Measurements from ENCODE around the gene CAPN7. TPM values are rescaled to one million over a fixed set of nuclear protein-coding genes. Genes with fewer than 3 reads are reported as not detected.
A peak's percentile ranks its signal among the peaks of the same experiment; 100 is the strongest.

The CAPN7 gene
- total RNA-seq, 1 experiment from 2014 or later, result 12.0 TPM

- in situ Hi-C loops (cut with HindIII; ENCODE audit: low pct_unique_long_range_greater_than_20kb, low sequenced_read_pairs), result no loop called here
- DNase-seq (ENCODE audit: low read depth), result no peak
Observed at GRCh38 chr3:15266510-15267376, 60.7 kb downstream of the CAPN7 start.

- in situ Hi-C loops (cut with HindIII; ENCODE audit: low pct_unique_long_range_greater_than_20kb, low sequenced_read_pairs), result no loop called here
- DNase-seq (ENCODE audit: low read depth), result no peak
Observed at GRCh38 chr3:15267502-15267901, 61.5 kb downstream of the CAPN7 start.

- peak; percentile 63 for DNase-seq (ENCODE audit: low read depth)
- in situ Hi-C loops (cut with HindIII; ENCODE audit: low pct_unique_long_range_greater_than_20kb, low sequenced_read_pairs), result no loop called here
Observed at GRCh38 chr3:15268033-15268631, 62.1 kb downstream of the CAPN7 start.

- in situ Hi-C loops (cut with HindIII; ENCODE audit: low pct_unique_long_range_greater_than_20kb, low sequenced_read_pairs), result no loop called here
- peak; percentile 92 for DNase-seq (ENCODE audit: low read depth)
Observed at GRCh38 chr3:15269091-15269989, 63.3 kb downstream of the CAPN7 start.

GRCh38 chr3:15271030-15271429 is 65.0 kb downstream of the CAPN7 start:
- DNase-seq (ENCODE audit: low read depth), result no peak
- in situ Hi-C loops (cut with HindIII; ENCODE audit: low pct_unique_long_range_greater_than_20kb, low sequenced_read_pairs), result no loop called here

- in situ Hi-C loops (cut with HindIII; ENCODE audit: low pct_unique_long_range_greater_than_20kb, low sequenced_read_pairs), result no loop called here
Observed at GRCh38 chr3:15271785-15272381, 65.8 kb downstream of the CAPN7 start.

GRCh38 chr3:15272426-15273196 is 66.6 kb downstream of the CAPN7 start:
- DNase-seq (ENCODE audit: low read depth), result no peak
- in situ Hi-C loops (cut with HindIII; ENCODE audit: low pct_unique_long_range_greater_than_20kb, low sequenced_read_pairs), result no loop called here

More at GRCh38 chr3:15271785-15272381, 65.8 kb downstream of the CAPN7 start:
- no peak for DNase-seq (ENCODE audit: low read depth)

- in situ Hi-C loops (cut with HindIII; ENCODE audit: low pct_unique_long_range_greater_than_20kb, low sequenced_read_pairs), result no loop called here
- no peak for DNase-seq (ENCODE audit: low read depth)
Observed at GRCh38 chr3:15273227-15273626, 67.2 kb downstream of the CAPN7 start.

- DNase-seq (ENCODE audit: low read depth), result no peak
Observed at GRCh38 chr3:15276028-15276724, 70.1 kb downstream of the CAPN7 start.

GRCh38 chr3:15277861-15278500 is 71.9 kb downstream of the CAPN7 start:
- in situ Hi-C loops (cut with HindIII; ENCODE audit: low pct_unique_long_range_greater_than_20kb, low sequenced_read_pairs), result no loop called here
- DNase-seq (ENCODE audit: low read depth), result no peak

More at GRCh38 chr3:15276028-15276724, 70.1 kb downstream of the CAPN7 start:
- in situ Hi-C loops (cut with HindIII; ENCODE audit: low pct_unique_long_range_greater_than_20kb, low sequenced_read_pairs), result no loop called here

- in situ Hi-C loops (cut with HindIII; ENCODE audit: low pct_unique_long_range_greater_than_20kb, low sequenced_read_pairs), result no loop called here
- no peak for DNase-seq (ENCODE audit: low read depth)
Observed at GRCh38 chr3:15279205-15279604, 73.2 kb downstream of the CAPN7 start.

GRCh38 chr3:15279671-15280402 is 73.8 kb downstream of the CAPN7 start:
- in situ Hi-C loops (cut with HindIII; ENCODE audit: low pct_unique_long_range_greater_than_20kb, low sequenced_read_pairs), result no loop called here
- no peak for DNase-seq (ENCODE audit: low read depth)

GRCh38 chr3:15280853-15281532 is 74.9 kb downstream of the CAPN7 start:
- peak; percentile 25 for DNase-seq (ENCODE audit: low read depth)
- in situ Hi-C loops (cut with HindIII; ENCODE audit: low pct_unique_long_range_greater_than_20kb, low sequenced_read_pairs), result no loop called here

GRCh38 chr3:15281817-15282216 is 75.8 kb downstream of the CAPN7 start:
- in situ Hi-C loops (cut with HindIII; ENCODE audit: low pct_unique_long_range_greater_than_20kb, low sequenced_read_pairs), result no loop called here
- DNase-seq (ENCODE audit: low read depth), result no peak

GRCh38 chr3:15283702-15284101 is 77.7 kb downstream of the CAPN7 start:
- in situ Hi-C loops (cut with HindIII; ENCODE audit: low pct_unique_long_range_greater_than_20kb, low sequenced_read_pairs), result no loop called here
- DNase-seq (ENCODE audit: low read depth), result no peak
